HG02870 (cell line): ENCODE results near the gene PARVB.
"Not testable (repeated sequence)": the region's sequence is repeated elsewhere in the genome, so short reads cannot be mapped to it uniquely, and the experiment has no call there.

ENCODE experiments used
- ATAC-seq: cut with Tn5 transposase; IDR thresholded peaks from one replicate; pipeline ENCODE4 v1.9.1; 2021; ENCODE audit warnings: mild to moderate bottlenecking, moderate library complexity; ENCODE audit not compliant: unreplicated experiment

PARVB gene

GRCh38 chr22:44049486-44050231, 25.6 kb downstream of the PARVB start:
- ATAC-seq: no peak

GRCh38 chr22:44050766-44051355, 26.8 kb downstream of the PARVB start:
- no peak for ATAC-seq

DNA sequence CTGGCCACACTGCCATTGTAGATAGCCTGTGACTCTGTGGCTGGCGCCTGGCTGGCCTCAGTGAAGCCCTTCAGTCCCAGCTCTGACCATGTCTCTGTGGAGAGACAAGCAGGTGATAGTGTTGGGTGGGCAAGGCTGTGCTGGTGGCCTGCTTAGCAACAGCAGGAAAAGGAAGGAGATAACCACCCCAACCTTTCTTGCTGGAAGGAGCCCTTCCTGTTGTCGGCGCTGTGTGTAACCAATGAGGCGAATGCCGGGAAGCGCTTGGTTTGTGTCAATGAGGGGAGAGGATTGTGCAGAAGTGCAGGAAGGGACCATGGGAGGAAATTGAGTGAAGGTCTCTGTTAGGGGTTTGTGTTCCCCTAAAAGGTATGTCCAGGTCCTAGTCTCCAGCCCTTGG, 27.3 kb downstream of the PARVB start:
- ATAC-seq: no peak

DNA sequence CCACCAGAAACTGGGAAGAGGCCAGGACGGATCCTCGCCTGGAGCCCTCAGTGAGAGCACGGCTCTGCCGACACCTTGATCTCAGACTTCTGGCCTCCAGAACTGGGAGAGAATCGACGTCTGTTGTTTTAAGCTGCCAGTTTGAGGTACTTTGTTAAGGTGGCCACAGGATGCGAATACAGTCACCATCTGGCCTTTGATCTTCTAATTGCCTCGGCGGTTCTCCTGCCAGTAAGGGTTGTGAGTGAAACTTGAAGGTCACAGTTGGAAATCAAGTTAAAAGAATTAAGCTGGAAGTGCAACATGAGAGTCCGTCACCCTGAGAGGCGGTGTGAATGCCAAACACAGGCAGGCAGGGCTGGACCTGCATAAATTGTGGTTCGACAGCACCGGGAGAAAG, 27.9 kb downstream of the PARVB start:
- no peak for ATAC-seq

DNA sequence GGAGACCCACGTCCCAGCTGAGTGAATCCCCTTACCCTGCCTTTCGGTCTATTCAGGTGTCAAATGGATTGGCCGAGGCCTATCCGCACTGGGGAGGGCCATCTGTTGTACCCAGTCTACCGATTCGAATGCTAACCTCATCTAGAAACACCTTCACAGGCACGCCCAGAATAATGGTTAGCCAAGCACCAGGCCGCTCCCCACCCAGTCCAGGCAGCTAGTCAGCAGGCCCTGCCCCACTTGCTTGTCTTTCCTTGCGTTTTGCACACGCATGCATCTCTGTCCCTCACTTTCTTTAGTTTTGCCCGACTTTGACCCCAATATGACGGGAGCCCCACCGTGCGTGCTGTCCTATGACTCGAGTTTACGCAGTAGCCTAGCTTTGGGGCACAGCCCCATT, 31.7 kb downstream of the PARVB start:
- no peak for ATAC-seq

DNA sequence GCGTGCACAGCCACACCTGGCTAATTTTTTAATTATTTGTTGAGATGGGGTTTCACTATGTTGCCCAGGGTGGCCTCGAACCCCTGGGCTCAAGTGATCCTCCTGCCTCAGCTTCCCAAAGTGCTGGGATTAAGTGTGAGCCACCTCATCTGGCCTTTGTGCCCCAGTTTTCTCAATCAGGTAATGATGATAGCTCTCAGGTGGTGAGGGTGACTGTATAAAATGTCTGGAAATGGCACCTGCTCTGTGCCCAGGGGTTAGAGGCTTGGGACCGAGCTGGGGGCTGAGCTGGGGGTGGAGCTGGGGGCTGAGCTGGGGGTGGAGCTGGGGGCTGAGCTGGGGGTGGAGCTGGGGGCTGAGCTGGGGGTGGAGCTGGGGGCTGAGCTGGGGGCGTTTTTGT, 32.5 kb downstream of the PARVB start:
- not testable (repeated sequence) for ATAC-seq

DNA sequence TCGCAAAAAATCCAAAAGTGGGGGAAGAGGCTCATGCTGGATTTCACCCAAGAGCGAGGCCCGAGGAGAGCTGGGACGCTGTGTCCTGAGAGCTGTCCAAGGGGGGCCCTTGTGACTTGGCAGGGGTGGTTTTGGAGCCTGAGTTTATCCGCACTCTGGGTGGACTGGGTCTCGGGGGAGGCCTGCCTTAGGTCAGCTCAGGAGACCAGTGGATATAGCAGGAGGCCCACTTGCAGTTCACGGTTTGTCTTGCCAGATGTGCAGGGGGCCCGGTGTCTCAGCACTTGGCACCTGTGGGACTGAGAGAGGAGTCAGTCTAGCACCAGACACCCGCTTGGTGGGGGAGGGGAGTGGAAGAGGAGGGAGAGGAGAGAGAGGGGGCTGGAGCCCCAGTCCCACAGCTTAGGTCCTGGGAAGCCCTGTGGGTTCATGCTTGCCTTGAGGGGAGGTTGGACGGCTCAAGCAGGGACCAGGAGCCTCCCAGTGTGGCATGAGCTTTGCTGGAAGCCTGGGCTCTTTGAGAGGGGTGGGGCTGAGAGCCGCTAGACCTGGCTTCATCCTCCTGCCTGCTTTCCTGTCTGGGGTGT, 33.4 kb downstream of the PARVB start:
- no peak for ATAC-seq

DNA sequence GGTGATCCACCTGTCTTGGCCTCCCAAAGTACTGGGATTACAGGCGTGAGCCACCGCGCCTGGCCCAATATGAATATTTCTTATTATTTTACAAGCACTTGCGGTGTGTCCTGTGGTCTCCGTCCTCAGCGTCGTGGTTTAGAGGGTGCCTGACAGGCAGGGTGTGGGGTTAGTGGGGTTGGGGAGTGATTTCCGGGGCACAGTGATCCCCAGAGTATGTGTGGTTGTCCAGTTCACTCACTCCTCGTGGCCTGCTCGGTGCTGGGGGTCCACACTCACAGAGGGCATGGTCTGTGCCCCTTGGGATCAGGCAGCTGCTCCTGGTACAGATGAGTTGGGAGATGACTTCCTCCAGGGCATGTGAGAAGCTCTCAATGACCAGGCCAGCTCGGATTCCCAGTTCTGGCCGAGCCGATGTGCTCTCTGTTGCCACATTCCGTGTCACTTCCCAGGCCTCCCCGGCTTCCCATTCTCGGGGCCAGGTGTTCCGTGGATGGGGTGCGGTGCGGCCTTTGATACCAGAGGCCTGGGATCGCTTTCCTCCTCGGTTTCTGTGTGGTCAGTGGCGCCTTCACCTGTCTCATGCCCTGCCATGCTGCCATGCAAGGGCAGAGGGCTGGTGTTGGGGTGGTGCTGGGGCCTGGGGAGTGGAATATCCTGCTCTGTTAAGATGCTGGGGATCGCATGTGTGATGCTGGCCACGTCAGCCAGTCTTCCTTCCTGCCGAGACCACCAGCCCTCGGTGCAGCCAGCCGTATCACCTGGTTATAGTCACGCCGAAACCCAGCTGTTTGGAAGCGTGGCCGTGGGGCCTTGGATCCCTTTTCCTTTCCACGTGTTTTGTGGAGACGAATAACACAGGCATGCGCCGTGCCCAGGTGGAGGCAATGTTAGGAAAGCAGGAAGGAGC, 39.6 kb downstream of the PARVB start:
- ATAC-seq: no peak

GRCh38 chr22:44067033-44067432, 42.9 kb downstream of the PARVB start:
- ATAC-seq: no peak

DNA sequence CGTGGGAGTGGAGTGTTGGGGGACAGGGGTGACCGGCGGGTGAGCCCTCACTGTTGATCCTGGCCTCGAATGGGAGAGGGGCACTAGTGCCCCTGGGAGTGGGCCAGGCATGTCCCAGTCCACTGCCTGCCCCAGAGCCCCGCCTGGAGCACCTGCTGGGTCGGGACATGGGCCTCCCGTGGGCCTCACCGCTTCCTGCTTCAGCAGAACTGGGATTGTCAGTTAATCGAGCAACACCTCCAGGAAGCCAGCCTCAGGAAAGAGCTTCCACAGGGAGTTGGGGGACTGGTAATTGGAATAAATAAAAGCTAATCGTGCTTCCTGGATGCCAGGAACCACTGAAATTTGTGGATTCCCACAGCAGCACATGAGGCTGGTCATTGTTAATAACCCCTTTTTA, 43.8 kb downstream of the PARVB start:
- no peak for ATAC-seq

DNA sequence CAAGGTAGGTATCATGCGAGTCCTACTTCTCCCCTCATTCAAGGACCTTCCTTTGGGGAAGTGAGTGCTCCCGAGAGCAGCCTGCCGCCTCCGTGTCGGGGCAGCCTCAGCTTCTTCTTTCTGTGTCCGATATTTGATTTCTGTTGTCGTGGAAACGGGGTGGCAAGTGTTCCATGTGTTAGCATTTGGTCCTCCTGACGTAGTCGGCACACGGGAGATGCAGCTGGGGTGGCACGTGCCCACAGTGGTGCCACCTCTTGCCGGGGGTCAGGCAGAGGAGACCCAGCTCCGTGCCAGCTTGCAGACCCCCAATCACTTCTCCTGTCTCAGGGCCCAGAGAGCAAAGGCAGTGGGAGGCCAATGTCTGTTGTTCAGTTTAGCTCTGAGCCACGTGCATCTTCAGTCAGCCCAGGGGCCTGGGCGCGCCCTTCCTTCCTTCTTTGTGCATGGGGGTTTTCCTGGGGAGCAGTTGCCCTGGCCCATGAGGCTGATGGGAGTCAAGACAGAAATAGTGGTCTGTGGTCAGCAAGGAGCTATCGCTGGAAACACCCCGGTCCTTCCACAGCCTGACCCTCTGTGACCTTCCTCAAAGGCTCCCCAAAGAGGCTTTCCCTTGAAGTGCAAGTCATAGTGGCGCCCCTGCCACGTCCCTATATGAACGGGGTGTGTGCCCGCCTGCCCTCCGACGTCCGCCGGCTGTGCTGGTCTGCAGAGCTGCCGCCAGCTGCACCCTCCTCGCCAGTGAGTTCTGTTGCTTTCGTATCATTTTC, 44.5 kb downstream of the PARVB start:
- ATAC-seq: peak; percentile 45

GRCh38 chr22:44070029-44070428, 45.9 kb downstream of the PARVB start:
- ATAC-seq: no peak

- ATAC-seq: no peak
Observed at GRCh38 chr22:44071781-44072326, 47.8 kb downstream of the PARVB start.

DNA sequence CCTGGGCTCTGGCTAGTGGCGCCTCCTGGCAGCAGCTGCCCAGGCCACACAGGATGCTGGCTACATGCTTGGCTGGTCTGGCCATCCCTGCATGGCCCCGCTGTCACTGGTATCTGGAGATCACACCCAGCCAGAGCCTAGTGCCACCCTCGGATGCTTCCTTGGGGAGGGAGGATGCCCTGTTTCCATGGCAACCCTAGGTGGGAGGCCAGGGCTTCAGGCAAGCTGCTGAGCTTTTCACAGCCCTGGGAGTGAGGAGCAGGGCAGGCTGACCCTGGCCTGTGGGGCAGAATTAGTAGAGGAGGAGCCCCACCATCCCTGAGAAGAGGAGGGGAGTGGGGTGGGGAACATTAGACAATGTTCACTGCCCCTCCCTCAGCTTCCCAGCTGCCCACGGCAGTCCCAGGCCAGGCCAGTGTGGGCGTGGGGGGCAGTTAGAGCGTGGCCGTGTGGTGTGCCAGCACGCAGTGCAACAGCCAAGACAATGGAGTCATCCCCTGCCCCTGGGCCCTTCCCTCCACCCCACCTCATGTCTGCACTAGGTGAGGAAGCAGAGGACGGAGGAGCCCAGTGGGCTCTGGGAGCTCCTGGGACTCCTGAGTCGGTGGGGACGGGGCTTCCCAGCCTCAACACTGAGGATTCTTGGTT, 50.4 kb downstream of the PARVB start:
- no peak for ATAC-seq

- ATAC-seq: no peak
Observed at GRCh38 chr22:44075022-44075421, 50.9 kb downstream of the PARVB start.

GRCh38 chr22:44075670-44076069, 51.6 kb downstream of the PARVB start:
- no peak for ATAC-seq

DNA sequence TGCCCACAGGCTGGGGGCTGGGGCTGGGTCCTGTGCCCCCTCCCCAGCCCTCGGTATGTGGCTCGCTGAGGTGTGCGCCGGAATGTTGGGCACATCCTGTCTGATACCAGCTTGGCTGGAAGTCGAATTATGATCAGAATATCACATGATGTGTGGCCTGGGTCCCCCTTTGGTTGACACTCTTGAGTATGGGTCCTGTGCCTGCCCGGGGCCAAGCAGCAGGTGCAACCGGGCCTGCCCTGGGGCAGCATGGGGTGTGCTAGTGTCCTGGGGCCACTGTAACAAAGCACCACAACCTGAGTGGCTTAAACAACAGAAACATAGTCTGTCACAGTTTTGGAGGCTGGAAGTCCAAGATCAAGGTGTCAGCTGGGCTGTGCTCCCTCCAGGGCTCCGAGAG, 52.7 kb downstream of the PARVB start:
- ATAC-seq: no peak

DNA sequence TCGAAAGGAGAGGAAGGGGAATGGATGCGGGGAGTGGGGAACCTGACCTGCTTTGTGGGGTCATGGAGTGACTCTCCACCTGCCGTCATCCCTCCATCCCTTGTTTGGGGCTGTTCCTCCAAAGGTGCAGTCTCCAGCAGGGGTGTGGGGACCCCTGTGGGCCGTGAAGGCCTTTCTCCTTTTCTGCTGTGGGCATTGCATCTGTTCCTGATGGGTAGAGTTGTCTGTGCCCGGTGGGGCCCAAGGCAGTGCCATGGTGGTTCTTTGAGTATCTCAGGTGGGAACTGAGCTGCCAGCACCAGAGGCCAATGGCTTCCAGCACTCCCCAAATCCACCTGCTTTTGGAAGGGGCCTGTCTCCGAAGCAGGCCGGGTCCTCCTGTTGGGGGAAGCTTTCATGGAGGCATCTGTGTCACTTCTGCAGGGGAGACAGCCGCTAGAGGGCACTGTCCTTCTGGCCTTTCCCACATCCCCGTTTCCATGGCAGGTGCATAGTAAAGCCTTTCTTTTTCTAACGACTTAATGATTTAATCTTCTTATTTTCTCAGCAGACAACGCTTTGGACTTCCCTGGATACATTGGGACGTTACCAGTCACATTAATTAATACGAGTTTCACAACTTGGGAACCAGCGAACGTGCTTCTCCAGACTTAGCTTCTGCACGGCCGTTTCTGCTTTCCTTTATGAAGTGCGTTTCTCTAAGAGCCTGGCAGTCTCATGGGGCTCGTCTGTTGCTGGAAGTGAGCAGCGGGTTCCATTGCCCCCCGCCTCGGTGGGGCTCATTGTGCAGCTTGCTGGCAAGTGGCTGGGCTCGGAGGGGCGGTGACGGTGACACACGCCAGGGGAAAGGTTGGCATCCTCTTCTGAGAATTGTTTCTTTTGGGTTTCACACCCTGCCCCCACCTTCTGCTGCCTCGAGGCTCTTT, 57.1 kb downstream of the PARVB start:
- no peak for ATAC-seq

DNA sequence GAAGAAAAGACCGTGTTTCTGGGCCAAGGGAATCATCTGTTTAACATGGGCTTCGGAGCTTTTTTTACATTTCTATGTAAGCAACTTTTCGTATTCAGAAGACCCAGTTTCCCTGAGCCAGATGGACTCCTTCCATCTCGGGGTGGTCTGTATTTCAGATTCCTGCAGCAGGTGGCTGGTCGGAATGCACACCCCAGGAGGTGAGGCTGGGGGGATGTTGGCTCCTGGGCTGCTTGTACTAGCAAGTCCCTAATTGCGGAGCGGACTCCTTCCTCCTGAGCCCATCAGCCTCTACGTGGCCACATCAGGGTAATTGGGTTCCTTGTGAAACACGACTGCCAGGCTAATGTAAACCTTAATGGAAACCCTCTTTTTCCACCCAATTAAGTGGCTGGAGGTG, 58.7 kb downstream of the PARVB start:
- ATAC-seq: no peak
